ENCODE results near the gene MIAT.
"Not testable (repeated sequence)": the region's sequence is repeated elsewhere in the genome, so short reads cannot be mapped to it uniquely, and the experiment has no call there.

MIAT gene

DNA sequence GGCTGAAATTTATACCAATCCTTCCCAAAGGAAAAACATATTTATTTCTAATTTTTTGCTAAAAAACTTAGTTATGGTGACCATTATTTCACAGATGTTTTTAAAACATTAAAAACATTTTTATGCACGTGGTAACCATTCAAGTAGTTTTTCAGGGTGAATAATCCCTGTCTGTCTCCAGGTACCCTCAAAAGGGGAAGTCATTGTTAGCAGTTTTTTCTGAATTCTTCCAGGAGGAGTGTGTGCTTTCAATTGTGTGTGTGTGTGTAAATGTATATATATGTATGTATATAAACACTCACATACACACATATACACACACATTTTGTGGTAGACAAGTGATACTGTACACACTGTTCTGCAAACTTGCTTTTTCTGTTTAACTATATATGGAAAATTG lies 43.9 kb downstream of the MIAT start:
- no peak for DNase-seq

DNA sequence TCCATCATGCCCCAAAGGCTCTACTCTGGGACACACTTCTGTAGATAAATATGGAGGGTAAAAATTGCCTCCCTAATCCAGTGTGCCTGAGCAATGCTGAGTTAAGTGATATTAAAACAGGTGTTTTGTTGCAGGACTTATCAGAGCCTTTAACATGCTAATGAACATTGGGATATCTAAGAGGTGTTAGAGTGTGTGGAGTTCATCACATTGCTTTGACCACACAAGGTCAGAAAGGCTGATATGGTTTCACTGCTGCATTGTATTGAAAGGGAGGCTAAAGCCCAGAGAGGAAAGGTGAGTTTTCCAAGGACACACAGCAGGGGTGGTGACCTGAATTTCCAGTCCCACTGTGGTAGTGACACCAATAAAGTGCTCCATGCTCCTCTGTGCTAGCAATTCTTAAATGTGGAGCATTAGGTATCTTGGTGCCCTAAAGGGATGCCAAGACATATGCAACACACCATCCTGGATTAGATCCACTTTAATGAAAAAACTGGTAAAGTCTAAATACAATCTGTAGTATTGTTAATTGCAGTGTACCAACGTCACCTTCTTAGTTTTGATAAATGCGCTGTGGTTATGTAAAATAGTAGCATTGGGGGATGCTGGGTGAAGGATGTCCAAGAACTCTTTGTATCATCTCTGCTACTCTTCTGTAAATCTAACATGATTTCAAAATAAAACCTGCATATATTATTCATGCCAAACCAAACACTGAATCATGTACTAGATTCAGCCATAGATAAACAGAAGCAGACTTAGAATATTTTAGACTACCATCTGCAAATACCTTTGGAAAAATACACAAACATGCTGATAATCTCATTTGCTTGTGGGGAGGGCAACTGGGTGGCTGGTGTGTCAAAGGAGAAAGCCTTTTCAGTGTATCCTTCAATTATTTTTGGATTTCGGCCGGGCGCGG lies 45.8 kb downstream of the MIAT start:
- DNase-seq = no peak

DNA sequence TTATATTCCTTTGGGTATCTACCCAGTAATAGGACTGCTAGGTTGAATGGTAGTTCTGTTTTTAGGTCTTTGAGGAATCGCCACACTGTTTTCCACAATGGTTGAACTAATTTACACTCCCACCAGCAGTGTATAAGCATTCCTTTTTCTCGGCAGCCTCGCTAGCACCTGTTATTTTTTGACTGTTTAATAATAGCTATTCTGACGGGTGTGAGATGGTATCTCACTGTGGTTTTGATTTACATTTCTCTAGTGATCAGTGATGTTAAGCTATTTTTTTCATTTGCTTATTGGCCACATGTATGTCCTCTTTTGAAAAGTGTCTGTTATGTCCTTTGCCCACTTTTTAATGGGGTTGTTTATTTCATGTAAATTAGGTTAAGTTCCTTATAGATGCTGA lies 48.0 kb downstream of the MIAT start:
- not testable (repeated sequence) for DNase-seq

DNA sequence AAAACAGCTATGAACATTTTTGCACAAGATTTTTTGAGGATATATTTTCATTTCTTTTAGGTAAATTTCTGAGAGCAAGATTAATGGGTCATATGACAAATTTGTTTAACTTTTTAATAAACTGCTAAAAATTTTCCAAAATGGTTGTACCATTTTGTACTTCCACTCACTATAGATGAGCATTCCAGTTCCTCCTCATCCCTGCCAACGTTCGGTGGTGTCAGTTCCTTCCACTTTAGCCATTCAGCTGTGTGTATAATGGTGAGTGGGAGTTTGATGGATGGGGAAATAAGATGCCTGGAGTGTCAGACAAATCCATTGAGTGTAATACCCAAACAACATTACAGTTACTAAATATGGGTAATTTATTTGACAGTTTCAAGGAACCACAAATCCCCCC lies 49.7 kb downstream of the MIAT start:
- DNase-seq = no peak

DNA sequence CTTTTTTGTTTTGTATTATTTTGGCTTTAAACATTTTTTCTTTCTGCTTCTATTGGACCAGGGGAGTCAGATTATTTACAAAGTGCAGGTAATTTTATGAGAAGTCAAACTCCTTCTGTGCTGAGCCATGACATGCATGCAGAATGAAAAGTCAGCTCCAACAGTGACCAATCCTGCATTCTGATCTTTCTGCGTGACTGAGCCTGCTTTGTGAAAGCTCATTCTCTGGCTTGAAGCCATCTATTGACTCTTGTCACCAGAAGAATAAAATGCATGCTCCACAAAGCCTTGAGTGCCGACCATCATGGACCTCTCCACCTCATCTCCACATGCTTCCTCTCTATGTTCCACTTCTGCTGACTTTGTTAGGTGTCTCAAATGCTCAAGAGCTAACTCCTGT lies 50.2 kb downstream of the MIAT start:
- DNase-seq = no peak

DNA sequence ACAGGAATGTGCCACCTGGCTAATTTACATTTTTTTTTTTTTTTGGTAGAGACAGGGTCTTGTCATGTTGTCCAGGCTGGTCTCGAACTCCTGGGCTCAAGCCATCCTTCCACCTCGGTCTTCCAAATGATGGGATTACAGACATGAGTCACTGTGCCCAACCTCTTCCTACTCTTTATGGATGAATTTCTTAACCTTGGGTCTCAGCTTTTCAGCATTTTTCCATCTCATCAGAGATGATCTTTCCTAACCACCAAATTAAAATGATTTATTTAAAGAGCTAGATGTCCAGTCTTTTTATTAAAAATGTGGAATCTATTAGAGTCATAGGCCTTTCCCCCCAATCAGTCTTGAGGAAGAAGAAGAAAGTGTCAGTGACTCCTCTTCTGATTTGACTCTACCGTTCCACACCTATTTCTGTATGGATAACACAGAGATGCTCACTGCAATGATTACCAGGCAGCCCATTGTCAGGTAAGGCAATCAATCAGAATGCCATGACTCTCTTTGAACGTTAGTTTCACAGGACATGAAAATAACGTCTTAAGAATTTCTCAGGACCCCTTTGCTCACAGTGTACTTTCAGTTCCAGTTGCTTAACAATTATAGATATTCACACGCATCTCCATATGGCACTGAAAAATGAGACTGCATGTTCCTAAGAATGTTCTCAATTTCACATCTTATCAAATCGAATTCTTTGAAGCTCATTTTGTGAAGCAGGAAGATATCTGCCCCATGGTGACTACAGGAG lies 51.0 kb downstream of the MIAT start:
- no peak for DNase-seq

DNA sequence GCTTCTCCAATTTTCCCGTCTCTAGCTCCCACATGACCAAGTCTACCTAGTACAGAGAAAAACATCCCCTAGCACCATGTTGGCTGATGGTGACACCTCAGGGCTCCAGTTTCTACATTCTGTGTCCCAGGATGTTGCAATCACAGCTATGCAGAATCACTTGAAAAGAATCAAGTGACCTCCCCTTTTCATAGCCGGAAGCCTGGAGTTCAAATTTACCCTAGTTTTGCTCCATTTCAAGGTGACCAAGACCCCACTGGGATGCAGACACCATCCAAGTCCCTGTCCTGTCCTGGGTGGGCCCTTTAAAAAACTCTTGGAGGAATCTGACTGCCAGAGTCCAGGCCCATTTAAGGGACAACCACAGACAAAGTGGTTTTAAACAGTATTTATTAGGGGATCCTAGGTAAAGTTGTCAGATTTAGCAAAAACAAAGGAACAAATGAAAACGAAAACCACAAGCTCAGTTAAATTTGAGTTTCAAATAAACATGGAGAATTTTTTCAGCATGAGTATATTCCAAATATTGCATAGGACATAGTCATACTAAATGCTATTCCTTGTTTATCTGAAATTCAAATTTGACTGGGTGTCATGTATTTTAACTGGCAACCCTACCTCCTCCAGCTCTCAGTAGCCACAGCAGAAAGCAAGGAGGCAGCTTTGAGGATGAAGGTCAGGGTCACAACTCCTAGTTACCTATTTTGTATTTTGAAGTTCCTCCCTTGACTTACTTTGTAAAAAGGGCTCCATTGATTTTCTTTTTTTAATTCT lies 52.4 kb downstream of the MIAT start:
- no peak for DNase-seq

DNA sequence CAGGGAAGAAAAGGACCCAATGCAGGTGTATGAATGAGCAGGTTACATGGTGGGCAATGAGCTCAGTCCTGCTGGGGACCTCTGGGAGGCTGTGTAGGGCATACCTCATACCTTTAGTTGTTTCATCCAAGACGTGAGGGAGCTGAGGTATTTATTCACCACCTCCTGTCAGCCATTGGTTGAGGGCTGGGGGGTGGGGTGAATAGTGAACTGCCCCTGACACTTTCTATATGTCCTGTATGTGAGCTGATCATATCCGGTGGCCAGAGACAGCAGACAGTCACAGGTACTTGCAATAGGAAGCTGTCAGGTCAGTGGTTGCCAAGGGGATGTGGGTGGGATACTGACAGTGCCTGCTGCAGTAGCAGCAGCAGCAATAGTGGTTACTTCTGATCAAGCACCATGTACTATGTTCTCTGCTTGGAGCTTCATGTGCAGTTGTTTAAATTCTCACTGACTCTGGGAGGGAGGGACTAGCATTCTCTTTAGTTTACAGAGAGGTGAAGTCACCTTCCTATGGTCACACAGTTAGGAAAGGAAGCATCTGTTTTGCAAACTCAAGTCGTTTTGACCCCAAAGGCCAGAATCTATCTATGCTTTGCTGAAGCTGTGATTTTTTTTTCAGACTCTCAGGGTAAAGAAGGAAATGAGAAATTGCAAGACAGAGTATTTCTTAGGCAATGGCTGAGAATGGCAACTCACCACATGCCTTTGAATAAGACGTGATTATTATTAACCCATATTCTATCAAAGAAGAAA lies 54.0 kb downstream of the MIAT start:
- peak; percentile 29 for DNase-seq

DNA sequence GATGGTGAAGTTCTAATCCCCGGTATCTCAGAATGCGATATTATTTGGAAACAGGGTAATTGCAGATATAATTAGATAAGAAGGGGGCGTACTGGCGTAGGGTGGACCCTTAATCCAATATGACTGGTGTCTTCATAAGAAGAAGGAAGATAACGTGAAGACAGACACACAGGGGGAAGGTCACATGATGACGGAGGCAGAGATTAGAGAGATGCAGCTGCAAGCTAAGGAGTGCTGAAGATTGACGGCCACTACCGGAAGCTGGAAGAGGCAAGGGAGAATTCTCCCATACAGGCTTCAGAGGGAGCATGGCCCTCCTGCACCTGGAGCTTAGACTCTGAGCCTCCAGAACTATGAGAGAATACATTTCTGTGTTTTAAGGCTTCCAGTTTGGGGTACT lies 54.8 kb downstream of the MIAT start:
- no peak for DNase-seq

DNA sequence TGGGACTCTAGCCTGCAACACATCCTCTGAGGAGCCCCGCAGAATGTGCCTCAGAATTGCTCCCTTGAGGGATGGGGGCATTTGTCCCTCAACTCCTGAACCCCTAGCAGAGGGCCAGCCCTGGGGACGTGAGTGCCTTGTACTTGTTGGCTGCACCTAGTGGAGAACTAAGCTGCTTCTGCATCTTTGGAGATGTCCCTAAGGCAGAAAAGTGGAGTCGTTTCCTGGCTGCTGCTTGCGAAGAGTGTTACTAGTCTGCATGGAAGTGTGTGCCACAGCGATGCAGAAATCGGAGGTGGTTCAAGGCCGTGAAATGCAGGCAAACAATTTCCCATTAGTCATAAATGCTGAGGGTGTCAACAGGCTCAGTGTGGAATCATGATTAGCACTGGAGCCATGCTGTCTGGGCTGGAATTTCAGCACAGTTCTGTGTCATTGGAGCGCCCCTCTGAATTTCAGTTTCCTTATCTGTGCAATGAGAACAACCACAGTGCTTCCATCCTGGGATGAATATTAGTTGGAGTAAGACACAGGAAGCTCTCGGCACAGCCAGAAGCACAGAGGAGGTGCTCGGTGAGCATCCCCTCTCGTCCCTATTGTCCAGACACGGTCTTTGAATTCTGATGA lies 56.5 kb downstream of the MIAT start:
- DNase-seq = no peak

DNA sequence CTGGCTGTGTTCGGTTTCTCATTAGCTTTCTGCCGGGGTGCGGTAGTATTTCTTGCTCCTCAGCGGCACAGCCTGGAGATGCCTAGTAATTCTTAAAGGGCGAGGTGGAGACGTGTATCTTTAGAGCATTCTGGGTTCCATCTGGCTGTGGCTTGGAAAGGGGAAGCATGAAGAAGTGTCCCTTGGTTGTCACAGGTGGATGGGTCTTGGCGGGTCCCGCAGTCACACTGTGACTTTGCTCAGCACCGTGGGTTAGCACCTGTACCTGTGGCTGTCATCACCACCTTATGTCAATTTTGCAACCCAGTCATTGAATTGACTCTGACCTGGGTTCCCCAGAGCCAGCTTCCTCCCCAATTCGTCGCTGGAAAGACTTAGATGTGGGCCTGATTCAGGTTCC lies 57.6 kb downstream of the MIAT start:
- no peak for DNase-seq

DNA sequence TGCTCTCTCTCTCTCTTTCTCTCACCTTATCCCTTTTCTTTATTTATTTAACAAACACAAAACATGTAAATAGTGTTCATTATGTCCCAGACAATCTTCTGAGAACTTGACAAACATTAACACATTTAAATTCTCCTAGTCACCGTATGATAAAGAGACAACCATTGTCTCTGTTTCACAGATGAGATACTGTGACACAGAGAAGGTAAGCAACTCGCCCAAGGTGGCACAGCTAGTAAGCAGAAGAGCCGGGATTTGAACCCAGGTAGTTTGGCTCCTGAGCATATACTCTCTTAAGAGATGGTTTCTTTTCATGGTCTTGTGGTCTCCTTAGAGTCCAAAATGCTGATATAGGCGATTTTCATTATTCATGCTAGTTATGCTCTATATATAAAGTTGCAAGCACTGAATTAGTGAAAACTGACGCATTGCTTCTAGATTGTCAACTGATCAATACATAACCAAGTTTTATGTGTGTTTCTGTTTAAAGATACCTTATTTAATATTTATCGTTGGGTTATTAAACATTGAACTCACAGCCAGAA lies 58.1 kb downstream of the MIAT start:
- DNase-seq = no peak

DNA sequence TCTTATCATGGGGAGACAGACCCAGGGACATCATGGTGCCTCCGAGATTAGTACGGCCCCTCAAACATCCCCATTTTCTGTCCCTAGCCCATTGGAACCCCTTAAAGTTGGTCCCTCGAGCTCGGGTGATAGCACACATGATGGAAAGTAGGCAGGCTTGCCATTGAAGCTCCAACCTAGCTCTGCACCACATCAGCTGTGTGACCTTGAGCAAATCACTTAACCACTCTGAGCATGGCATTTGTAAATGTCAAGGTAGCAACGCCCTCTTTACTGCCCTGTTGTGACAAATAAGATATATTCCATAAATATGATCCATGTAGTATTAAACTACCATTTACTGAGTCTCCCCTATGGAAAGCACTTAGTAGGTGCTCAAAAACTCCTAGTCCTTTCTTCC lies 61.1 kb downstream of the MIAT start:
- DNase-seq = no peak

DNA sequence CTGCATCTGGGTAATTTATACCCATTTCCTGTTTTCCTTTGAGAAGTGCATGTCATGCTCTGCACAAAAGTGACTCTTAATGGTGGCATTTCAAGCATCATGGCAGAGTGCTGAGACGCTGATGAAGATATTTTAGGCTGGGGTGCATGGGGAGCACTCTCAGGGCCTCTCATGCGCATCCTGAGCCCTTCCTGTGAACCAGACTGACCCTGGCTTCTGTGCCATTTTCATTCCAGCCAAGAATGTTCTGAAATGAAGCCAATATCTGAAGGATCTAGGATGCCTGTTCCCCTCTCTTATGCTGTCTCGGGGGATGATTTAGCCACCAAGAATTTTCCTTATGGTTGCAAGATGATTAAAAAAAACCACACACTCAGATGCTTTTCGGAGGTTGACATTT lies 61.5 kb downstream of the MIAT start:
- no peak for DNase-seq

DNA sequence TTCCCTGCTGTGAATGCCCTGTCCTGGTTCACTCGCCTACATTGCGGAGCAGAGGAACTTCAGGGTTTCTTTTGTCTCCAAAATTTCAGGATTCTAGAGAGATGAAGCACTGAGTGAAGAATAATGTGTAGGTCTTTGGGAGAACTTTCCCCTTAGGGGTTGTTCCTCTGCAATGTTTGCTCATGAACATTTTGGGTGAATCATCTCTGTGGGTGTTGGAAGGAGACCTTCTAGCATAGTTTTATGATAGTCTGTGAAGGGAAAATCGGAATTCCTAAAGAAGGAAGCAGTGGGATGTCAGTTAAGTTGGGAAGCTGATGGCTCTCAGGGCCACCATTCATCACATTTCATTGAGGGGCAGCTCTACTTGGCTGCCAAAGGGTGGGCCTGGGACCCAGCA lies 64.8 kb downstream of the MIAT start:
- no peak for DNase-seq

DNA sequence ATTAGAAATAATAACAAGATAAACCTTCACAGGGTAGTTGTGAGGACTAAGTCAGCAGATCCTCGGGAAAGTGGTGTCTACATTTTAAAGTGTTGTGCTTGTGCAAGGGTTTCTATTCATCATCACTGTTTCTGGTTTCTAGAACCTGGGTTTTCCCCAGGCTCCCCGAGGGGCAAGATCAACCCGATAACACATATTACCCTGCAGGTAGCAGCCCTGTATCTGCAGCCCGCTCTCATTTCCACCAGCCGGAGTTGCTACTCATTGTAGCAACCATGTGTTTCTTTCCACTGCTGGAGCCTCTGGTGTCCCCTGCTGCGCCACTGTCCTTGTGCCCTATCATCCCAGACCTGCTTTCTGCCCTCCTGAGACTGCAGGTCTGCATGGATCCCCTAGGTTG lies 67.0 kb downstream of the MIAT start:
- DNase-seq = no peak

DNA sequence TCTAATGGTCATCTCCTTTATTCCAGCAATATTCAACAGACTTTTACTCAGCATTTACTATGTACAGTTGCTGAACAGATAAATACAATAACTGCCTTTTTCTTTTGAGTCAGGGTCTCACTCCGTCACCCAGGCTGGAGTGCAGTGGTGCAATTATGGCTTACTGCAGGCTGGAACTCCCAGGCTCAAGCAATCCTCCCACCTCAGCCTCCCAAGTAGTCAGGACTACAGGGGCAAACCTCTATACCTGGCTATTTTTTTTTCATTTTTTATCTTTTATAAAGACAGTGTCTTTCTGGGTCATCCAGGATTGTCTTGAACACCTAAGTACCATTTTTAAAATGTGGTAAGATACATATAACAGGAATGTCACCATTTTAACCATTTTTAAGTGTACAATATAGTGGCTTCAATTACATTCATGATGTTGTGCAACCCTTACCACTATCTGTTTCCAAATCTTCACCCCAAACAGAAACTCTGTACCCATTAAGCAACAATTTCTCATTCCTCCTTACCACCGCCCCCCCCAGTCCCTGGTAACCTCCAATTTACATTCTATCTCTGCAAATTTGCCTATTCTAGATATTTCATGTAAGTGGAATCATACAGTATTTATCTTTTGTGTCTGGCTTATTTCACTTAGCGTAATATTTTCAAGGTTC lies 67.8 kb downstream of the MIAT start:
- no peak for DNase-seq

All from CD4-positive, alpha-beta T cell treated with Interleukin-15 for 1 hour (primary cell).